Keratinocyte (primary cell): ENCODE data around the gene TMEM18.

ENCODE experiments used
- EZH2 ChIP-seq: IDR thresholded peaks from one replicate; pipeline ENCODE4 v1.6.1; 2012; ENCODE audit warnings: inconsistent platforms, mild to moderate bottlenecking, low read length, moderate library complexity
- TF ChIP-seq, protein P1 (sequence below), 3 experiments: IDR thresholded peaks in 1 of 3; conservative IDR thresholded peaks in 1 of 3; optimal IDR thresholded peaks in 1 of 3; 2 replicates in 2 of 3; 3 replicates in 1 of 3; pipeline versions ENCODE3 to v1.5.1; 2011; ENCODE audit warnings: low read length in 3 of 3, mild to moderate bottlenecking in 3 of 3, moderate library complexity in 2 of 3, control low read depth in 1 of 3, inconsistent platforms in 1 of 3; ENCODE audit not compliant: insufficient read depth in 2 of 3; ENCODE audit errors: extremely low read depth in 1 of 3

DNA sequence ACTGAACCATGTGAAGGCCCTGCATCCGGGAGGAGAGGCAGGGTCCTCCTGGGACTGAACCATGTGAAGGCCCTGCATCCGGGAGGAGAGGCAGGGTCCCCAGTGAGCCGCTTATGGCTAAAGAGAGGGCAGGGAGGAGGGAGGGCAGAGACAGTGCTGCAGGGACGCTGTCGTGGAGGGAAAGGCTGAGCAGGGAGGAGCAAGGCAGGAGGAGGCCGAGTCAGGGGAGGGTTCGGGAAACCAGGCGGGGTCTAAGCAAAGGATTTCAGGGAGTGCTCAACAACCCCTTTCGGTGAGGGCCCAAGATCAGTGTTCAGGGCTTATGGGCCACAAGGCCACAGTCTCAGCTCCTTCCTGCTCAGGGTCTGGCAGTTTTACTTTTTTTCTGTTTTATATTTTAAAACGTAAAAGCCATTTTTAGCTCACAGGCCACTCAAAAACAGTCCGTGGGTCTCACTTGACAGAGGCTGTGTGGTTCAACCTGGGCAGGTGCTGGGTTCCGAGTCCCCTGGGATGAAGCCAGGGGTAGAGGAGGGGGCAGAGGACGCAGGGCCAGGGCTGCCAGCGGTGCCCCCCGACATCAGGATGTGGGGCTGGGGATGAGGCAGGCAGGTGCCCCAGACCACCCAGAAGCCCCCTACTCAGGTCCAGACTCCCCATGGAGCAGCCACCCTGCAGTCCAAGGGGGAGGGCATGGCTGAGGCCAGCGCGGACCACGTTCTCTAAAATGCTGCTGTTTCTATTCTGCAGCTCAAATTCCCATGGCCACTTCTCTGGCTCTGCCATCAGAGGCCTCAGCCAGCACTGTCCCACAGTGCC lies 5.2 kb downstream of the TMEM18 start:
- TF ChIP-seq, protein P1, sequence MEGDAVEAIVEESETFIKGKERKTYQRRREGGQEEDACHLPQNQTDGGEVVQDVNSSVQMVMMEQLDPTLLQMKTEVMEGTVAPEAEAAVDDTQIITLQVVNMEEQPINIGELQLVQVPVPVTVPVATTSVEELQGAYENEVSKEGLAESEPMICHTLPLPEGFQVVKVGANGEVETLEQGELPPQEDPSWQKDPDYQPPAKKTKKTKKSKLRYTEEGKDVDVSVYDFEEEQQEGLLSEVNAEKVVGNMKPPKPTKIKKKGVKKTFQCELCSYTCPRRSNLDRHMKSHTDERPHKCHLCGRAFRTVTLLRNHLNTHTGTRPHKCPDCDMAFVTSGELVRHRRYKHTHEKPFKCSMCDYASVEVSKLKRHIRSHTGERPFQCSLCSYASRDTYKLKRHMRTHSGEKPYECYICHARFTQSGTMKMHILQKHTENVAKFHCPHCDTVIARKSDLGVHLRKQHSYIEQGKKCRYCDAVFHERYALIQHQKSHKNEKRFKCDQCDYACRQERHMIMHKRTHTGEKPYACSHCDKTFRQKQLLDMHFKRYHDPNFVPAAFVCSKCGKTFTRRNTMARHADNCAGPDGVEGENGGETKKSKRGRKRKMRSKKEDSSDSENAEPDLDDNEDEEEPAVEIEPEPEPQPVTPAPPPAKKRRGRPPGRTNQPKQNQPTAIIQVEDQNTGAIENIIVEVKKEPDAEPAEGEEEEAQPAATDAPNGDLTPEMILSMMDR (optimal IDR thresholded peaks at IDR 0.05 in 1 of 3, IDR thresholded peaks at IDR 0.05 in 1 of 3, conservative IDR thresholded peaks at IDR 0.05 in 1 of 3; ENCODE audit: extremely low read depth in 1 of 3, insufficient read depth in 2 of 3, low read length in 3 of 3), result no peak
- no peak for TF ChIP-seq EZH2
